ENCODE results near the gene ADM2.

ADM2 gene

GRCh38 chr22:50525858-50526107 lies 44.4 kb downstream of the ADM2 start:
- no peak for TF ChIP-seq CTCF (IDR thresholded peaks at IDR 0.05; ENCODE audit: control insufficient read depth, insufficient read depth, low read depth, low read length, missing control alignments)
- no peak for DNase-seq (ENCODE audit: low read depth)
- peak overlapping the region; percentile 62 for H3K4me3 ChIP-seq (ENCODE audit: control insufficient read depth, low read depth, low read length)

GRCh38 chr22:50526108-50526833 lies 44.9 kb downstream of the ADM2 start:
- no peak for DNase-seq (ENCODE audit: low read depth)
- peak overlapping the region; percentile 62 for H3K4me3 ChIP-seq (ENCODE audit: control insufficient read depth, low read depth, low read length)
- TF ChIP-seq CTCF (IDR thresholded peaks at IDR 0.05; ENCODE audit: control insufficient read depth, insufficient read depth, low read depth, low read length, missing control alignments): peak; percentile 41

GRCh38 chr22:50526834-50527801 lies 45.8 kb downstream of the ADM2 start:
- no peak for TF ChIP-seq CTCF (IDR thresholded peaks at IDR 0.05; ENCODE audit: control insufficient read depth, insufficient read depth, low read depth, low read length, missing control alignments)
- DNase-seq (ENCODE audit: low read depth): no peak
- peak overlapping the region; percentile 62 for H3K4me3 ChIP-seq (ENCODE audit: control insufficient read depth, low read depth, low read length)

- no peak for TF ChIP-seq CTCF (IDR thresholded peaks at IDR 0.05; ENCODE audit: control insufficient read depth, insufficient read depth, low read depth, low read length, missing control alignments)
- H3K4me3 ChIP-seq (ENCODE audit: control insufficient read depth, low read depth, low read length): no peak overlapping the region
- DNase-seq (ENCODE audit: low read depth): no peak
Measured at GRCh38 chr22:50527921-50528681, 46.8 kb downstream of the ADM2 start.

- TF ChIP-seq CTCF (IDR thresholded peaks at IDR 0.05; ENCODE audit: control insufficient read depth, insufficient read depth, low read depth, low read length, missing control alignments): no peak
- peak overlapping the region; percentile 44 for H3K4me3 ChIP-seq (ENCODE audit: control insufficient read depth, low read depth, low read length)
- DNase-seq (ENCODE audit: low read depth): no peak
Measured at GRCh38 chr22:50528682-50529415, 47.5 kb downstream of the ADM2 start.

- DNase-seq (ENCODE audit: low read depth): no peak
- TF ChIP-seq CTCF (IDR thresholded peaks at IDR 0.05; ENCODE audit: control insufficient read depth, insufficient read depth, low read depth, low read length, missing control alignments): no peak
- peak overlapping the region; percentile 44 for H3K4me3 ChIP-seq (ENCODE audit: control insufficient read depth, low read depth, low read length)
Measured at GRCh38 chr22:50529416-50529896, 48.1 kb downstream of the ADM2 start.
